Activated T-helper 1 cell treated with anti-CD3 and anti-CD28 coated beads, Interleukin-12 subunit alpha, Interleukin-12 subunit beta, Interleukin-2, Interleukin-4 antibody, amounts not matched to agents 30 ng/mL and 10 ng/mL and 1 ng/mL, durations not matched to agents 14 hours and 24 hours and 36 hours (primary cell): Measurements from ENCODE around the gene MARCHF3. TPM values are rescaled to one million over a fixed set of nuclear protein-coding genes. Genes with fewer than 3 reads are reported as not detected.
"Not testable (repeated sequence)": the region's sequence is repeated elsewhere in the genome, so short reads cannot be mapped to it uniquely, and the experiment has no call there.

Source experiments
- DNase-seq: peaks from one replicate; pipeline ENCODE4 v3.0.0; 2021; ENCODE audit warnings: low spot score
- H3K27ac Mint-ChIP-seq: one replicate; pipeline ENCODE4 v1.8.0; 2021; ENCODE audit warnings: mild to moderate bottlenecking, mixed read lengths
- H3K27me3 Mint-ChIP-seq: one replicate; pipeline ENCODE4 v1.8.0; 2022; ENCODE audit warnings: mild to moderate bottlenecking, moderate library complexity, mixed read lengths; ENCODE audit not compliant: insufficient read depth
- H3K36me3 Mint-ChIP-seq: one replicate; pipeline ENCODE4 v1.8.0; 2021; ENCODE audit warnings: low read depth, mixed read lengths
- H3K4me1 Mint-ChIP-seq: one replicate; pipeline ENCODE4 v1.8.0; 2021; ENCODE audit warnings: low read depth, mixed read lengths
- H3K4me3 Mint-ChIP-seq: one replicate; pipeline ENCODE4 v1.8.0; 2021; ENCODE audit warnings: mild to moderate bottlenecking, moderate library complexity, mixed read lengths
- H3K9me3 Mint-ChIP-seq: one replicate; pipeline ENCODE4 v1.8.0; 2021; ENCODE audit warnings: mixed read lengths
- intact Hi-C: fragments of 100-400 bp; cut with micrococcal nuclease; formaldehyde crosslinking; loops from one replicate; pipeline ENCODE4 v1.15.1; 2024
- total RNA-seq: library from RNA; stranded (reverse); gene quantifications from 2 replicates; pipeline ENCODE4 v1.2.3, GENCODE V29; 2022

The MARCHF3 gene
- total RNA-seq, 1 donor from 2014 or later, result 5.9 TPM

DNA sequence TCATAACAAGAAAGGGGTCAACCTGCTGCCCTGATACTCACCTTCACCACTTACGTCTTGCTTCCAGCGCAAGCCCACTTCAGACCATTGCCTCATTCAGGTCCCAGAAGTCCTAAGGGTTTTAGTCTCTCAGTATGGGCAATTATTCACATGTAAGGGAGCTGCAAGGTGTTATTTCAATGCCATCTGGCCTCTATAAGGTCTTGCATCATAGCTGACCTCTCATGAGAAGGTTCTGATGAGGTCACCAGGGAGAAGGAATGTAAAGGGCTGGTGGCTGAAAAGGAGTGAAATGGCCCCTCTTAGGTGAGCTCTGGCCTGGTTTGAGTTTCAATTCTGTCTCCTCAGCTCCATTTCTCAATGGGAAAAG is 1.5 kb upstream of the MARCHF3 start:
- Mint-ChIP-seq H3K4me3 (peak overlapping the region; percentile 89), H3K27me3 (peaks cover 33% of the 10 kb centered on the region), H3K27ac (peak overlapping the region; percentile 34), H3K9me3 (no peaks in the 10 kb centered on the region), H3K4me1 (peaks cover 26% of the 10 kb centered on the region), H3K36me3 (peaks cover 5% of the 10 kb centered on the region)
- intact Hi-C loops, result loop anchor here (2.0 to 10.0 kb wide), 4 partner anchors 179 to 609 kb away; partner anchors contain the start of gene GRAMD2B
- no peak for DNase-seq

DNA sequence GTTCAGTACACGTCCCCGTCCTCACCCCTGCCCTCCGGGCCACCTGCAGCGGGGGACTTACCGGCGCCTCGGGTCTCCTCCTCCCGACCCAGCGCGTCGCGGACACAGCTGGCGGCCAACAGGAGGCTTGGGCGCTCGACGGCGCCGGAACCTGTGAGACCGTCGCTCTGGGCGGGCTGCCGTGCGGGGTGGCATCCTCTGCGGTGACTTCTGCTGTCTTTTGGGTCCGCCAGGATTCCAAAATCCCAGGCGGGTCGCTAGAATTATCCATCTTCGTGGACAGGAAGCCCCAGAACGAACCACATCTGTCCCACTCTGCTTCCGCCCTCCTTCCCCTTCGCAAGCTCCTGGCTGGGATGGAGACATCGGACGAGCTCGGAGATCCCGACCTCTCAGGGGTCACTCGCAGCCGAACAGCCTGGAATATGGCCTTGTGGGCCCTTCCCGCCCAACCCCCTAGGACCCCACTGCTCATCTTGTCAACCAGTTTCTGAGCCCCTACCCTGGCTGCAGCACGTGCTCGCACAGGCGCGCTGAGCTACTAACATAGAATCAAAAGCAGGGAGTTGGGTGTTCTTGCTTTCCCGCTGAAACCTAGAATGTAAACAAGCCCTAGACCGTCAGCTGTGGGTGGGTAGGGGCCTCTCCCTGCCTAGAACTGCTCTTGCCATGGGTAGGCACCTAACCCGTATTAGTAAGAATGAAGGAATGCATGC is 947 bp upstream of the MARCHF3 start:
- intact Hi-C loops, result loop anchor here (2.0 to 10.0 kb wide), 4 partner anchors 179 to 609 kb away; partner anchors contain the start of gene GRAMD2B
- H3K4me1 Mint-ChIP-seq, result peaks cover 26% of the 10 kb centered on the region
- peaks cover 5% of the 10 kb centered on the region for H3K36me3 Mint-ChIP-seq
- H3K27me3 Mint-ChIP-seq, result peaks cover 35% of the 10 kb centered on the region
- no peaks in the 10 kb centered on the region for H3K9me3 Mint-ChIP-seq
- peak overlapping the region; percentile 89 for H3K4me3 Mint-ChIP-seq
- peak; percentile 12 for DNase-seq
- H3K27ac Mint-ChIP-seq, result peak overlapping the region; percentile 48

DNA sequence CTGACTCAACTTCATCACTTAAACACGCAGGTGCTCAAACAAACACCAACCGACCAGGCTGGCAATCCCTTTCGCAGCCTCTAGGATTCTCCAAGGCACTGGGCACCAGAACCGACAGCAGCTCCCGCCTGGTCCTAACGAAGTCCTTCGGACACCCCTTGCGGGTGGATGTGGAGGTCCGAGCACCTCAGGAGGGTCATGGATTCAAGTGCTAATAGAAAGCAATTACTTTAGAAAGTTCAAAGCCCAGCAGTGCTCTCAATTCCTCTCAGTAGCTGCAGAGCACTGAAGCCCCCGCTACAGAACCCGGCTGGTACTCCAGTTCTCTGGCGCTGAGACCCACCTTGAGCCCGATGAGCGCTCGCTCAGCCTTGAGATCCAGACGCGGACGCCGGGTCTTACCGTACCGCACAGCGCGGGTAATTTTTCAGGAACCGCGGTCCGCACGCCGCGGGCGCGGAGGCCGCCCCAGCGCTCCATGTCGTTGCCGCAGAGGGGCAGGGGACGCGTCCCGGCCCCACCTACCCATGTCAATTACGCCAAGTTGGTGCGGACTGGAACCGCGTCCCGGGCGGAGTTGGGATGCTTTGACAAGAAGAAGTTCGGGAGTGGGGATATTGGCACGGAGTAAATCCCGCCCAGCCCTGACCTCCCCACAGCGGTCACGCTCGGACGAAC is 638 bp downstream of the MARCHF3 start:
- H3K27me3 Mint-ChIP-seq, result peaks cover 32% of the 10 kb centered on the region
- peak overlapping the region; percentile 69 for H3K27ac Mint-ChIP-seq

DNA sequence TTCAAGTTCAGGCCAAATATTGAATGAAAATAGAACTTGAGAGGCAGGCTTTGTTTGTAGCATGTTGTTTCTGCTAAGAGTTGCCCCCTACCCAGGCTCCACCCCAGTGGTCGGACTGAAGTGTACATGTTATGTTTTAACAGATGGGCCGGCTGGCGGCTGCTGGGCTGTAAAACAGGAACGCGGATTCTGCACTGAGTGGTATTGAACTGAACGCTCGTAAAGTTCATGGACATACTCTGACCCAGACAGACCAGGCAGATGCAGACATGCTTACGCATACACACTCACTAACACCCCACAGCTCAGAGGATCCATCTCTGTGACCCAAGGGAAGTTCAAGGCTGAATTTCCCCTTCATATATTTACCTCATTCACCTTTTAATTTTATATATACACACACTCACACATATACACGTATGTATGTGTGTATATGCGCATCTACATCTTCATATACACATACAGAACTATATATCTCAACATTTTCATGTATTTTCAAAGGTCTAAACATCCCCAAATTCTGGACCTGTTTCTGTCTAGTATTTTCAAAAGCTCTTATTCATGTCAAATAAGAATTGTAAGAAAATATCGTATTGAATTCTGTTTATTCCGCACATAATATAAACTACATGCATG is 1.4 kb downstream of the MARCHF3 start:
- peaks cover 31% of the 10 kb centered on the region for H3K4me1 Mint-ChIP-seq
- intact Hi-C loops, result no loop called here
- no peaks in the 10 kb centered on the region for H3K9me3 Mint-ChIP-seq
- H3K27ac Mint-ChIP-seq, result no peak overlapping the region
- H3K4me3 Mint-ChIP-seq, result peak overlapping the region; percentile 89
- peaks cover 30% of the 10 kb centered on the region for H3K27me3 Mint-ChIP-seq
- H3K36me3 Mint-ChIP-seq, result peaks cover 5% of the 10 kb centered on the region
- DNase-seq, result no peak

More for the DNA sequence above, 638 bp downstream of the MARCHF3 start:
- Mint-ChIP-seq H3K36me3 (peaks cover 5% of the 10 kb centered on the region), H3K9me3 (no peaks in the 10 kb centered on the region), H3K4me1 (peaks cover 31% of the 10 kb centered on the region), H3K4me3 (peak overlapping the region; percentile 89)
- peak; percentile 33 for DNase-seq
- intact Hi-C loops, result loop anchor here (1.0 to 10.0 kb wide), 11 partner anchors 41 to 607 kb away; partner anchors contain the start of genes C5orf63, GRAMD2B and PRRC1

DNA sequence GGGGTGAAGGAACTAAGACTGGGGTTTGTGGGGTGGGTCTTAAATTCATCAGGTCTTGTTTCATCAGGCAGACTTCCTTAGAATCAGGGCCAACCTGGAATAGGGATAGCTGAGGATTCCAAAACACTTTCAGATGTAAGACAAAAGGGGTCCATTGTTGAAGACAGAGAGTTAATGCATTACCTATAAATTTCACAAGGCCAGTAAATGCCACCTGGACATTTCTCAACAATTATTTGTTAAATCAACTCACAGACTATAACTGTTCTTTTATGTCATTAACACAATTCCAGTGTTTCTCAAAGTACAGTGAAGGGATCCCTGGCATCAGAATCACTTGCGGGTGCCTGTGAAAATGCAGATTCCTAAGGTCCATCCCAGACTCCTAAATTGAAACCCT is 2.8 kb downstream of the MARCHF3 start:
- peaks cover 5% of the 10 kb centered on the region for H3K36me3 Mint-ChIP-seq
- peaks cover 31% of the 10 kb centered on the region for H3K4me1 Mint-ChIP-seq
- intact Hi-C loops, result no loop called here
- H3K27me3 Mint-ChIP-seq, result peaks cover 22% of the 10 kb centered on the region
- H3K4me3 Mint-ChIP-seq, result no peak overlapping the region
- no peak for DNase-seq
- no peaks in the 10 kb centered on the region for H3K9me3 Mint-ChIP-seq
- H3K27ac Mint-ChIP-seq, result no peak overlapping the region

DNA sequence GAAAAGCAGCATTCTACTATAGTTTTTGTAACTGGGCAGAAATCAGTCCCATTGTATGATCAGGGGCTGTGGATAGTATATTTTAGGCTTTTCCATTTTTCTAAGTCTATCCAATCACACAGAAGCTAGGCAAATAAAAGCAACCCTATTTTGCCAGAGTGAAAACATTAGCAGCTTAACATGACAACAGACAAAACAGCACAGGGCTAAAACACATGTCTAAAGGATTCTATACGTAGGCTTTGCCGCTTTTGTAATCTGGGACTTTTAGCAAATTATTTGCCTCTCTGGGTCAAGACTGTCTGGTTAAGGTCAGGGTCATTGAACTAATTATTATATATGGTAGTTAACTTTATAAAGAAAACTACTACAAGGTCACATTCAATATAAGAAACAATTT is 4.2 kb downstream of the MARCHF3 start:
- Mint-ChIP-seq H3K4me3 (no peak overlapping the region), H3K36me3 (peaks cover 5% of the 10 kb centered on the region), H3K27ac (no peak overlapping the region), H3K9me3 (no peaks in the 10 kb centered on the region), H3K4me1 (peaks cover 23% of the 10 kb centered on the region), H3K27me3 (peaks cover 12% of the 10 kb centered on the region)
- no peak for DNase-seq
- intact Hi-C loops, result no loop called here

DNA sequence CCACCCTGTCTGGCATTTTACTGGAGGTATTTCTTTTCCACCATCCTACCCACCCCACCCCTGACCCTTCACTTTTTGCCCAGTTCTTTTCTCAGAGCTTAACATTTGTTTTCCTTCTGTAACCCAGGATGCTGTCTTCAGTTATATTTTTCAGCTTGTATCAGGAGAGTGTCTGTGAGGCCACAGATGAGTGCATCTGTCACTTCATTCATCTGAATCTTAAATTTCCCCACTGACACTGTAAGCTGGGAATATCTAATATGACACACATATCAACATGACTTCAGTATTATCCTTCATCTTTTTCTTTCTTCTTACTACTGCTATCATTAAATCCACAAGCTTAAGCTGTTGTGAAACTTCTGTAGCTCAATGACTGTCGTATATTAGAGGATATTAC is 4.9 kb downstream of the MARCHF3 start:
- Mint-ChIP-seq H3K4me1 (peaks cover 23% of the 10 kb centered on the region), H3K9me3 (no peaks in the 10 kb centered on the region)
- no peak for DNase-seq

DNA sequence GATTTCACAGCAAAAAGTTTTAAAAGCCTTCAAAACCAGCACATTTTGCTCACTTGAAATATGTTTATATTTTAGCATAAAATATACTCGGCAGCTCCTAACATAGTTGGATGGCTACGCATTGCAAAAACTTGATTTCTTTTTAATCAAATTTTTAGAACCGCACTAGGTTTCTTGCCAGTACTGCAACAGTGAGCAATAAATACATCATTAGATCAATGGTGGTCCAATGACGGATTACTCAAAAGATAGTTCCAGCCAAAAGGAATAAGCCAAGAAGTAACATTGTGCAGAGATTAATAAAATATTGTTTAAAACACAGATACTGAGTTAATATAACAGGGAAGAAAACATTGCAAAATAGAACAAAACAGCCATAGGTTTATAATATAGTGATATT is 5.5 kb downstream of the MARCHF3 start:
- Mint-ChIP-seq H3K27ac (no peak overlapping the region), H3K4me3 (no peak overlapping the region), H3K9me3 (no peaks in the 10 kb centered on the region), H3K36me3 (peaks cover 3% of the 10 kb centered on the region), H3K4me1 (peaks cover 23% of the 10 kb centered on the region), H3K27me3 (peaks cover 12% of the 10 kb centered on the region)
- DNase-seq, result no peak
- intact Hi-C loops, result no loop called here

More for the DNA sequence above, 4.9 kb downstream of the MARCHF3 start:
- Mint-ChIP-seq H3K27me3 (peaks cover 12% of the 10 kb centered on the region), H3K27ac (no peak overlapping the region), H3K36me3 (peaks cover 5% of the 10 kb centered on the region), H3K4me3 (no peak overlapping the region)
- intact Hi-C loops, result no loop called here

DNA sequence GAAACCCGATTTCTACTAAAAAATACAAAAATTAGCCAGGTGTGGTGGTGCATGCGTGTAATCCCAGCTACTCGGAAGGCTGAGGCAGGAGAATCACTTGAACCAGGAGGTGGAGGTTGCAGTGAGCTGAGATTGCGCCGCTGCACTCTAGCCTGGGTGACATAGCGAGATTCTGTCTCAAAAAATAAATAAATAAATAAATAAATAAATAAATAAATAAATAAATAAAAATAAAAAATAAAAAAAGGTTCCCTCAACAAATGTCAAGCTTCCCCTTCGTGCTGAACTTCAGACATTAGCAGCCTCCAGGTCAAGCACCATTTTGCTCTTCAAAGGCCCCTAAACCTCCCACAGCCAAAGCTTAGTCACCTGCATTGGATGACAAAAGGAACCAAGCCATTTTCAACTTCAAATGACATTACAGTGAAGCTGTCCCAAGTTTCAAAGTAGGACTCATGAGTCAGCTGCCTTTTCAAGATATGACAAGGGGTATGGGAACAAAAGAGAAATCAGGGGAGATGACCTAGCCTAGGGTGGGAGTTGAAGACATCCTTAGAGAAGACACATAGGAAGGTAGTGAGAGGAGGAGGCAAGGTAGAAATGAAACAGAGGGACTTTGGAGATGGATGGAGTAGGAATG is 6.7 kb downstream of the MARCHF3 start:
- DNase-seq, intact Hi-C loops, H3K27me3 Mint-ChIP-seq: not testable (repeated sequence)

DNA sequence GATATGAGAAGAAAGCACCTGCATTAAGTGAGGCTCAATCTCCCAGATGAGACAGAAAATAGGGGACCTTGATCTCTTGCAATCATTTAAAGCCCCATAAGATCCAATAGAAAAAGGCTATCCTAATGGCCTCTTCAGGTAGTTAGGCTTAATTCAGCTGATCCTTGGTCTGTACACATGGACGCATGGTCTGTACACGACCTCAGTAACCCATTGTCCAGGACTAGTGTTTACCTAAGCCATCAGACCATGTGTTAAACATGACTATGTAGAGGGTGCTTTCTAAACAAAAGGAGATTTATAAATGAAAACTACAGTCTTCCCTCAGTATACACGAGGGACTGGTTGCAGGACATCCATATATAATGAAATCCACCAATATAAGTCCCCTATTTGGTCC is 7.5 kb downstream of the MARCHF3 start:
- Mint-ChIP-seq H3K36me3 (no peaks in the 10 kb centered on the region), H3K4me3 (no peak overlapping the region), H3K9me3 (no peaks in the 10 kb centered on the region), H3K27me3 (peaks cover 3% of the 10 kb centered on the region), H3K27ac (no peak overlapping the region), H3K4me1 (peaks cover 9% of the 10 kb centered on the region)
- intact Hi-C loops, result no loop called here
- DNase-seq, result no peak

More for the DNA sequence above, 6.7 kb downstream of the MARCHF3 start:
- H3K9me3 Mint-ChIP-seq, H3K4me3 Mint-ChIP-seq, H3K36me3 Mint-ChIP-seq, H3K27ac Mint-ChIP-seq: not testable (repeated sequence)
- peaks cover 12% of the 10 kb centered on the region for H3K4me1 Mint-ChIP-seq

DNA sequence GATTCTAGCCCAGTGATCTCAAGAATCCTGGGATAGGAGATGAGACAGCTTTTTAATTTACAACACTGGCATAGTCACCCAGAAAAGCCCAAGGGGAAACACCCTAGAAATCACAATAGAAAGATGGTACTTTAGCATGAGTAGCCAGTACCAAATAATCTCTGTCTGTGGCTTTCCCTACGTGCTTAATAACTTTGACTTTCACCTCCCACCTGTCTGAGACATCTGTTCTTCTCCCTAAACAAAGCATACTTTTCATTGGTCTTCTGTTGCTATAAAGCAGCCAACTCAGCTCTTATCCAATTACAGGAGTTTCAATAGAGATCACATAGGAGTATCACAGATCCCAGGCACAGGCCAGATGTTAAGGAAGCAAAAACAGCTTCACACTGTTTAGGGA is 10.4 kb downstream of the MARCHF3 start:
- Mint-ChIP-seq H3K9me3 (no peaks in the 10 kb centered on the region), H3K36me3 (no peaks in the 10 kb centered on the region), H3K27me3 (no peaks in the 10 kb centered on the region), H3K4me1 (peaks cover 4% of the 10 kb centered on the region), H3K27ac (no peak overlapping the region), H3K4me3 (no peak overlapping the region)
- intact Hi-C loops, result no loop called here
- DNase-seq, result no peak

DNA sequence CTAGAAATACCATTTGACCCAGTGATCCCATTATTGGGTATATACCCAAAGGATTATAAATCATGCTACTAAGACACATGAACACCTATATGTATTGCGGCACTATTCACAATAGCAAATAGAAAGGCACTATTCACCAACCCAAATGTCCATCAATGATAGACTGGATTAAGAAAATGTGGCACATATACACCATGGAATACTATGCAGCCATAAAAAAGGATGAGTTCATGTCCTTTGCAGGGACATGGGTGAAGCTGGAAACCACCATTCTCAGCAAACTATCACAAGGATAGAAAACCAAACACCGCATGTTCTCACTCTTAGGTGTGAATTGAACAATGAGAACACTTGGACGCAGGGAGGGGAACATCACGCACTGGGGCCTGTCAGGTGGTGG is 13.6 kb downstream of the MARCHF3 start:
- H3K4me3 Mint-ChIP-seq, H3K36me3 Mint-ChIP-seq, H3K27me3 Mint-ChIP-seq, intact Hi-C loops, H3K27ac Mint-ChIP-seq, DNase-seq, H3K9me3 Mint-ChIP-seq: not testable (repeated sequence)
- H3K4me1 Mint-ChIP-seq, result peaks cover 16% of the 10 kb centered on the region
